SW480 (cell line): ENCODE results near the gene SH3GL2.
"Not testable (repeated sequence)": the region's sequence is repeated elsewhere in the genome, so short reads cannot be mapped to it uniquely, and the experiment has no call there.

Experiments used
- DNase-seq: peaks from one replicate; pipeline ENCODE4 v3.0.0-alpha.2; 2016; ENCODE audit warnings: low spot score

Gene SH3GL2

GRCh38 chr9:17751486-17751885 is 172.6 kb downstream of the SH3GL2 start:
- no peak for DNase-seq

- DNase-seq = no peak
These were observed 173.2 kb downstream of the SH3GL2 start for GRCh38 chr9:17752021-17752420.

GRCh38 chr9:17757816-17758215 is 178.9 kb downstream of the SH3GL2 start:
- no peak for DNase-seq

GRCh38 chr9:17760250-17760649 is 181.4 kb downstream of the SH3GL2 start:
- no peak for DNase-seq

- no peak for DNase-seq
These were observed 183.3 kb downstream of the SH3GL2 start for GRCh38 chr9:17761984-17762676.

GRCh38 chr9:17764306-17764705 is 185.4 kb downstream of the SH3GL2 start:
- DNase-seq = no peak

- not testable (repeated sequence) for DNase-seq
These were observed 186.3 kb downstream of the SH3GL2 start for GRCh38 chr9:17765131-17765530.

- DNase-seq = no peak
These were observed 193.4 kb downstream of the SH3GL2 start for GRCh38 chr9:17772223-17772622.

- no peak for DNase-seq
These were observed 196.8 kb downstream of the SH3GL2 start for GRCh38 chr9:17775656-17776055.

GRCh38 chr9:17776735-17777134 is 197.9 kb downstream of the SH3GL2 start:
- no peak for DNase-seq

- DNase-seq = no peak
These were observed 198.6 kb downstream of the SH3GL2 start for GRCh38 chr9:17777465-17777864.

GRCh38 chr9:17782430-17783149 is 203.7 kb downstream of the SH3GL2 start:
- no peak for DNase-seq

GRCh38 chr9:17783227-17783626 is 204.4 kb downstream of the SH3GL2 start:
- no peak for DNase-seq

GRCh38 chr9:17789316-17789715 is 210.4 kb downstream of the SH3GL2 start:
- no peak for DNase-seq

GRCh38 chr9:17793713-17794622 is 215.1 kb downstream of the SH3GL2 start:
- peak; percentile 28 for DNase-seq

- DNase-seq = no peak
These were observed 216.9 kb downstream of the SH3GL2 start for GRCh38 chr9:17795744-17796143.

GRCh38 chr9:17799369-17799768 is 220.5 kb downstream of the SH3GL2 start:
- DNase-seq = no peak

- DNase-seq = no peak
These were observed 221.6 kb downstream of the SH3GL2 start for GRCh38 chr9:17800418-17800817.

GRCh38 chr9:17802249-17802857 is 223.5 kb downstream of the SH3GL2 start:
- DNase-seq = peak; percentile 4

GRCh38 chr9:17807613-17808282 is 228.9 kb downstream of the SH3GL2 start:
- no peak for DNase-seq

GRCh38 chr9:17810317-17810716 is 231.5 kb downstream of the SH3GL2 start:
- DNase-seq = no peak
